ENCODE data around the gene ITSN1. TPM values are rescaled to one million over a fixed set of nuclear protein-coding genes. Genes with fewer than 3 reads are reported as not detected.
"Not testable (repeated sequence)": the region's sequence is repeated elsewhere in the genome, so short reads cannot be mapped to it uniquely, and the experiment has no call there.

The ITSN1 gene
- total RNA-seq, 1 donor from 2014 or later = 73.8 TPM

GRCh38 chr21:33761441-33762036 is 119.2 kb downstream of the ITSN1 start:
- DNase-seq (ENCODE audit: low spot score in 2 of 2) (peak; percentile 3 to 15), FAIRE-seq (no peak)

DNA sequence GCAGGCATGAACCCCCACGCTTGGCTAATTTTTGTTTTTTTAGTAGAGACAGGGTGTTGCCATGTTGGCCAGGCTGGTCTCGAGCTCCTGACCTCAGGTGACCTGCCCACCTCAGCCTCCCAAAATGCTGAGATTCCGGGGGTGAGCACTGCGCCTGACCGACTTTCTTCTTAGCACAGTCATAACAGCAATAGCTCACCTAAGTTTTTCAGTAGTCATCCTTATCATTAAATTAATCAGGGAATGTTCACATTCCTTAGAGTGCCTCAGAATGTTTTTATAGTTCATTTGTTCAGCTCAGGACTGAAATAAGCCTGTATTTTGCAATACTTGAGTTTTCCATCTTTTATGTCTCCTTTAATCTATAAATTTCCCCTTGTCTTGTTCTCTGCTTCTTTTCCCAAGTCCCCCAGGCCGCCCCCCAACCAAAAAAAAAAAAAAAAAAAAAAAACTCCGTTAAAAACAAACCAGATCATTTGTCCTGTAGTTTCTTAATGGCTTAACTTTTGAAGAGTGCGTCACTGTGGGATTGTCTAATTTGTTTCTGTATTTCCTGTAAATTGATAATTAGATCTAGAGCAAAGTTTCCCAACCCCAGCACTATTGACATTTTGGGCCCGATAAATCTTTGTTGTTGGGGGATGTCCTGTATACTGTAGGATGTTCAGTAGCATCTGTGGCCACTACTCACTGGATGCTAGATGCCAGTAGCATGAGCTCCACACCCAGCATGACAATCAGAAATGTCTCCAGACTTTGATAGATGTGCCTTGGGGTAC is 120.7 kb downstream of the ITSN1 start:
- DNase-seq (ENCODE audit: low spot score in 2 of 2) (no peak), FAIRE-seq (no peak)

DNA sequence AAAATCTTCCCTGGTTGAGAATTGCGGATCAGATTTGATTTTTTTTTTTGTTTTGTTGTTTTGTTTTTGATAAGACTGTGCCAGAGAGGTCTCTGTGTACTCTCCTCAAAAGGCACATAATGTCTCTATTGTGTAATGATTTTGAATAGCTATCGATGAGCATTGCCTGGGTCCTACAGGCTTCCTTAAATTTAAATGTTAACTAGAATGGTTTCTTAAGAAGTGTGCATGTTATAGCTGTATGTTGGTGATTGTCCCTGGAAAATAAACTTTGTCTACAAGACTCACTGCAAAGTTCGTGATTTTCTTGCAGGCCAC is 121.2 kb downstream of the ITSN1 start:
- FAIRE-seq = no peak
- no peak for DNase-seq (ENCODE audit: low spot score in 2 of 2)

- DNase-seq (ENCODE audit: low spot score in 2 of 2) (no peak), FAIRE-seq (no peak)
These were observed 124.9 kb downstream of the ITSN1 start for GRCh38 chr21:33767236-33767635.

- DNase-seq (ENCODE audit: low spot score in 2 of 2) = no peak
- FAIRE-seq = no peak
These were observed 125.7 kb downstream of the ITSN1 start for GRCh38 chr21:33767960-33768359.

GRCh38 chr21:33769057-33769456 is 126.8 kb downstream of the ITSN1 start:
- no peak for FAIRE-seq
- DNase-seq (ENCODE audit: low spot score in 2 of 2) = no peak

- FAIRE-seq (no peak), DNase-seq (ENCODE audit: low spot score in 2 of 2) (no peak)
These were observed 128.2 kb downstream of the ITSN1 start for GRCh38 chr21:33770542-33770941.

DNA sequence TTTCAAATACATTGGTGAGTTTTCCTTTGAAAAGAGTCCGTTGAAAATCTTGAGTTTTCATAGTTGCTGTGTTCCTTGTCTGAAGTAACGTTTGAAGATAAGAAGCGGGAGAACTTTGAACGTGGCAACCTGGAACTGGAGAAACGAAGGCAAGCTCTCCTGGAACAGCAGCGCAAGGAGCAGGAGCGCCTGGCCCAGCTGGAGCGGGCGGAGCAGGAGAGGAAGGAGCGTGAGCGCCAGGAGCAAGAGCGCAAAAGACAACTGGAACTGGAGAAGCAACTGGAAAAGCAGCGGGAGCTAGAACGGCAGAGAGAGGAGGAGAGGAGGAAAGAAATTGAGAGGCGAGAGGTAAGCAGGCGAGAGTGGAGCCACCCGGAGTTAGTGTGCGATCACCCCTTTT is 129.7 kb downstream of the ITSN1 start:
- no peak for FAIRE-seq

GRCh38 chr21:33774551-33774950 is 132.2 kb downstream of the ITSN1 start:
- DNase-seq (ENCODE audit: low spot score in 2 of 2) (no peak), FAIRE-seq (no peak)

More for the DNA sequence above, 129.7 kb downstream of the ITSN1 start:
- no peak for DNase-seq (ENCODE audit: low spot score in 2 of 2)

- DNase-seq (ENCODE audit: low spot score in 2 of 2) (no peak), FAIRE-seq (no peak)
These were observed 133.0 kb downstream of the ITSN1 start for GRCh38 chr21:33775100-33775828.

DNA sequence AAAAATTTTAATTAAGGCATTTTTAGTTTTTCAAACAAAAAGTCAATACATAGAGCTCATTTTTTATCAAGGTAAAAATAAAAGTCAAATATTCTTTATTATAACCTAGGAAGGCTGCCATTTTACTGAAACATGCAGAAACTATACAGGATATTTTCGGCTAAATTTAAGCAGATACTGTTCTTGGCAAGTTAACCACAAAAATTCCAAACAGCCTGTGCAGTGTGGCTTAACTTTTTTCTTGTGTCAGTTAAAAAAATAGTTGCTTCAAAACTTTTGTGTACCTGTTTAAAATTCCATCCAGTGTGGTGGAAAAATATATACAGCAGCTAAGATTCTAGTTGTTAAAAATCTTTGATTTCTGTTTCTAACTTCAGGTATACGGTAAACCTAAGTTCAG is 138.3 kb downstream of the ITSN1 start:
- no peak for FAIRE-seq

GRCh38 chr21:33781121-33781520 is 138.8 kb downstream of the ITSN1 start:
- FAIRE-seq (no peak), DNase-seq (ENCODE audit: low spot score in 2 of 2) (no peak)

More for the DNA sequence above, 138.3 kb downstream of the ITSN1 start:
- DNase-seq (ENCODE audit: low spot score in 2 of 2) = no peak

- DNase-seq (ENCODE audit: low spot score in 2 of 2) (no peak), FAIRE-seq (no peak)
These were observed 141.1 kb downstream of the ITSN1 start for GRCh38 chr21:33783187-33783979.

- no peak for FAIRE-seq
- DNase-seq (ENCODE audit: low spot score in 2 of 2) = no peak
These were observed 145.1 kb downstream of the ITSN1 start for GRCh38 chr21:33787431-33787830.

GRCh38 chr21:33788438-33788837 is 146.1 kb downstream of the ITSN1 start:
- not testable (repeated sequence) for FAIRE-seq; DNase-seq (ENCODE audit: low spot score in 2 of 2)

DNA sequence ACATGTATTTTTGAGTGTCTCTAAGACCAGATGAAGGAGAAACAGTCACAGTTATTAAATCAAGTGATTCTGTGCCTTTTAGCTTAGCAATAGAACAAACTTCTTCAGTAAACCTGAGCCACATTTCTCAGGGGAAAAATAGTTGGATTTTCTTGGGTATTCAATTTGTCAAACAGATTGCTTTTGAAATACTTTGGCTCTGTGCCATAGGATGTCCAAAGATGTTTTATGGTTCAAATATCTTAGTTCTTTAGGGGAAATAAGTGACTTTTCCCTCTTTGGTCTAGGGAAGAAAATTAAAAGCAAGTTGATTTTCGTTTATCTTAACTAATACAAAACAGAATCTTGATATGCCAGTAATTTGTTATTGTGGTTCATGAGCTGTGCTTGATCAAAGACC is 147.4 kb downstream of the ITSN1 start:
- DNase-seq (ENCODE audit: low spot score in 2 of 2) = no peak
- no peak for FAIRE-seq

GRCh38 chr21:33791073-33791472 is 148.8 kb downstream of the ITSN1 start:
- FAIRE-seq = no peak
- DNase-seq (ENCODE audit: low spot score in 2 of 2) = no peak

DNA sequence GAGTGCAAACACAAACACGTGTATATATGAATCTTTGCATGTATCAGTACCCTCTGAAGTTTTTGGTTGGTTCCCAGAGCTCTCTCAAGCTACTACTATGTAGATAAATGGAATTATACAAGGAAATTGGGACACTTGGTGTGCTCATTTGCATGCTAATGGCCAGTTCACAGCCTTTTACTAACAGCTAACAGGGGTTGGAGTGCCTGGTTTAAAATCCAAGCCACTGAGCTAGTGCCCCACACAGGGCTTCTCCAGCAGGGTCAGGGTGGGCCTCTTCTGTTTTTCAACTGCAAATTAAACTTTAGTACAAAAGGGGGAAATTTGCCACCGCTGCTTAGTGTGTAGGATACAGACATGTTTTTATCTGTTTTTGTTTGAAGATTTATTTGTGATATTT is 152.3 kb downstream of the ITSN1 start:
- DNase-seq (ENCODE audit: low spot score in 2 of 2) = no peak

DNA sequence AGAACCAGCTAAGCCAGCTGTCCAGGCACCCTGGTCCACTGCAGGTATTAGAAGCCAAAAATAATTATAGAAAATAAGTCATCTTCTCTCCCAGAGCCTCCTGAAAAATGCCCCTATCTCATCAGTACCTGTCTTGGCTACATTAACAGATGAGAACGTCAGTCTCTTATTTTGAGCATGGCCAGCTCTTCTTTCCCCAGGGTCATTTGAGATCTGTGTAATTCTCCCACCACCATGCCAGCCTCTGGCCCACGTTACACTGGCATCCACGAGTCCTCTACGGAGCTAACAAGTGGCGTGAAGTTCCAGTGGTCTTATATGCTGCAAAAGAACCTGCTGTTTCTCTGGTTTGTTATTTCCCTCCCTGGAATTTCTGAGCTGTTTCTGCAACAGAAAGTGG is 155.3 kb downstream of the ITSN1 start:
- FAIRE-seq (no peak), DNase-seq (ENCODE audit: low spot score in 2 of 2) (no peak)

More for the DNA sequence above, 152.3 kb downstream of the ITSN1 start:
- no peak for FAIRE-seq

DNA sequence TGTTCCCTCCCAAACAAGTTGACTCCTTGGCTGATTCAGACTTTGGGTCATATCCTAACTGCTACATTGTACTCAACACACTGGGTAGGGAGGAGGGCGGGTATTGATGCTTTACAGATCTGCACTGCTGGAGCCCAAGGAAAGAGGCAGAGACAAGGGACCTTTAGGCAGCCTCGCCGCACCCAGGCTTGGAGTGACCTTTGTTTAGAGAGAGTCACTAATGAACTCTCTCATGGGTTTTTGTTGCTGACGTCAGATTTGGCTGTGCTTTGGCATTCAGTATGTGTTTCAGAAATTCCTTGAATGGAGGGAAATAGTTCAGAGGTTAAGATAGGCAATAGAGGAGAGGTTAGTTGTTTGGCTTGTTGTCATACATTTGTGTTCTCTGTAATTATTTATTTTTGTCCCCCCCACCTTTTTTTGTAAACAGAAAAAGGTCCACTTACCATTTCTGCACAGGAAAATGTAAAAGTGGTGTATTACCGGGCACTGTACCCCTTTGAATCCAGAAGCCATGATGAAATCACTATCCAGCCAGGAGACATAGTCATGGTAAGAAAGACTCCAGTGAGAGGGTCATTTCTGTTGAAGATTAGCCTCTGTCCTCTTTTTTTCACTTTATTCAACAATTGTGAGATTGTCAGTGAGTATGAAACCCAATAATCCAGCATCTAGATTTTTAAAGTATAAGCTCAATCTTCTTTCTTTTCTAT is 157.2 kb downstream of the ITSN1 start:
- DNase-seq (ENCODE audit: low spot score in 2 of 2) = no peak
- no peak for FAIRE-seq
